Measurements from ENCODE around the gene MFN2.
"Not testable (repeated sequence)": the region's sequence is repeated elsewhere in the genome, so short reads cannot be mapped to it uniquely, and the experiment has no call there.

MFN2 gene

DNA sequence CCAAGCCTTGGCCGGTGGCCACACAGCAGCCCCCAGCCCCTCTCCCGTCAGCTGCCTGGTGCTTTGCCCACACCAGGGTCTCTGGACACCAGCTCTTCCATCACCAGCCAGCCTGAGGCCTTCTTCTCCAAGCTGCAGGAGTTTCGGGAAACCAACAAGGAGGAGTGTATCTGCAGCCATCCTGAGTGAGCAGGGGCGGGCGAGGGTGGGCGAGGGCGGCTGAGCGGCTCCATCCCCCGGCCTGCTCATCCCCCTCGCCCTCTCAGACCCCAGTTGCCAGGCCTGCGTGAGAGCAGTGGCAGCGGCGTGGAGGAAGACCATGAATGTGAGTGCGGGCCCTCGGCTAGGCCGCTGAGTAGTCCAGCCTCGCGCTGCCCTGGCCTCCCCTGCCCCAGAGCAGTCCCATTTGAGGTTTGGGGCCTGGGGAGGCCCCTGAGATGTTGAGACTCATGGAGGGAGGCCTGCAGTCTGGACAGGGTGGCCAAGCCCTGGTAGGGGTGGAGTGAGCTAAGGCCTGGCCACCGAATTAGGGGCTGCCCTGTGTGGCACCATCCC, 48.8 kb downstream of the MFN2 start:
- ChIA-PET CTCF (no interaction called here), POLR2A (interaction anchor here (0.7 kb wide), 1 partner anchor 10 kb away, joined by 3 read pairs; the partner anchor contains the start of gene MIIP)
- TF ChIP-seq SUZ12 (IDR thresholded peaks at IDR 0.05): no peak
- no peak for TF ChIP-seq FOXM1 (IDR thresholded peaks at IDR 0.05; ENCODE audit: borderline replicate concordance)
- no peak for TF ChIP-seq NFRKB (IDR thresholded peaks at IDR 0.05)
- no peak for TF ChIP-seq HDGF (IDR thresholded peaks at IDR 0.05; ENCODE audit: borderline replicate concordance)
- no peak for TF ChIP-seq FOXK2 (IDR thresholded peaks at IDR 0.05)
- no peak for TF ChIP-seq FOXA1 (IDR thresholded peaks at IDR 0.05)
- no peak for TF ChIP-seq BHLHE40 (IDR thresholded peaks at IDR 0.05; ENCODE audit: borderline replicate concordance)
- no peak for TF ChIP-seq SP1 (IDR thresholded peaks at IDR 0.05)
- TF ChIP-seq ARNT (IDR thresholded peaks at IDR 0.05): no peak
- no peak for TF ChIP-seq L3MBTL2 (conservative IDR thresholded peaks at IDR 0.05)
- no peak for TF ChIP-seq ZNF384 (IDR thresholded peaks at IDR 0.05)
- no peak for TF ChIP-seq LEF1 (IDR thresholded peaks at IDR 0.05; ENCODE audit: borderline replicate concordance)
- TF ChIP-seq, protein P1, sequence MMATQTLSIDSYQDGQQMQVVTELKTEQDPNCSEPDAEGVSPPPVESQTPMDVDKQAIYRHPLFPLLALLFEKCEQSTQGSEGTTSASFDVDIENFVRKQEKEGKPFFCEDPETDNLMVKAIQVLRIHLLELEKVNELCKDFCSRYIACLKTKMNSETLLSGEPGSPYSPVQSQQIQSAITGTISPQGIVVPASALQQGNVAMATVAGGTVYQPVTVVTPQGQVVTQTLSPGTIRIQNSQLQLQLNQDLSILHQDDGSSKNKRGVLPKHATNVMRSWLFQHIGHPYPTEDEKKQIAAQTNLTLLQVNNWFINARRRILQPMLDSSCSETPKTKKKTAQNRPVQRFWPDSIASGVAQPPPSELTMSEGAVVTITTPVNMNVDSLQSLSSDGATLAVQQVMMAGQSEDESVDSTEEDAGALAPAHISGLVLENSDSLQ (IDR thresholded peaks at IDR 0.05): no peak
- no peak for TF ChIP-seq ELF4 (IDR thresholded peaks at IDR 0.05)
- no peak for TF ChIP-seq CTBP1 (IDR thresholded peaks at IDR 0.05; ENCODE audit: borderline replicate concordance)
- no peak for TF ChIP-seq TARDBP (IDR thresholded peaks at IDR 0.05)
- no peak for DNase-seq (ENCODE audit: extremely low spot score)

DNA sequence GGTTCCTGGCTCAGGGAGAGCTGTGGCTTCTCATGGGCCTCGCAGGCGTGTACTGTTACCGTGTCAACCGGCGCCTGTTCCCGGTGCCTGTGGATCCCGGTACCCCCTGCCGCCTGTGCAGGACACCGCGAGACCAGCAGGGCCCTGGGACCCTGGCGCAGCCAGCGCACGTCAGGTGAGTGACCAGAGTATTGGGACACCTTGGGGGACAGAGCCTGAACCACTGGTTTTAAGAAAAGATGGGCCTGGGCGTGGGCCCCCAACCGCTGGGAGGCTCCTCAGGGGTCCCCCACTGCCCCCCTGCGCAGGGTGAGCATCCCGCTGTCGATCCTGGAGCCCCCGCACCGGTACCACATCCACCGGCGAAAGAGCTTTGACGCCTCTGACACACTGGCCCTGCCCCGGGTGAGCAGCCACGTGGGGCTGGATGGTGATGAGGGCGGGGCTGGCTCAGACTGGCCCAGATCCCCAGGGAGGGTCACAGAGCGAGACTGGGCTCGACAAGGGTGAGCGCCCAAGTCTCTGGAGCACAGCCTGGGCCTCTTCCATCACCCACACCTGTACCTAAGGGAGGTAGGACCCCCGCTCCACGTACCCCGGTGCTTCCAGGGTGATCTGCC, 49.6 kb downstream of the MFN2 start:
- no peak for TF ChIP-seq FOXA1 (IDR thresholded peaks at IDR 0.05)
- no peak for TF ChIP-seq SUZ12 (IDR thresholded peaks at IDR 0.05)
- no peak for TF ChIP-seq FOXK2 (IDR thresholded peaks at IDR 0.05)
- TF ChIP-seq SP1 (IDR thresholded peaks at IDR 0.05): no peak
- no peak for TF ChIP-seq FOXM1 (IDR thresholded peaks at IDR 0.05; ENCODE audit: borderline replicate concordance)
- TF ChIP-seq L3MBTL2 (conservative IDR thresholded peaks at IDR 0.05): no peak
- TF ChIP-seq ARNT (IDR thresholded peaks at IDR 0.05): no peak
- TF ChIP-seq, protein P1 (IDR thresholded peaks at IDR 0.05): no peak
- TF ChIP-seq TARDBP (IDR thresholded peaks at IDR 0.05): no peak
- no peak for TF ChIP-seq HDGF (IDR thresholded peaks at IDR 0.05; ENCODE audit: borderline replicate concordance)
- TF ChIP-seq CTBP1 (IDR thresholded peaks at IDR 0.05; ENCODE audit: borderline replicate concordance): no peak
- no peak for TF ChIP-seq LEF1 (IDR thresholded peaks at IDR 0.05; ENCODE audit: borderline replicate concordance)
- TF ChIP-seq NFRKB (IDR thresholded peaks at IDR 0.05): no peak
- no peak for TF ChIP-seq ELF4 (IDR thresholded peaks at IDR 0.05)
- no peak for DNase-seq (ENCODE audit: extremely low spot score)
- CTCF ChIA-PET: interaction anchor here (1.0 kb wide), 1 partner anchor 9 kb away, joined by 3 read pairs; no protein-coding TSS in a partner anchor
- POLR2A ChIA-PET: interaction anchor here (0.7 kb wide), 1 partner anchor 11 kb away, joined by 5 read pairs; the partner anchor contains the start of gene MIIP

DNA sequence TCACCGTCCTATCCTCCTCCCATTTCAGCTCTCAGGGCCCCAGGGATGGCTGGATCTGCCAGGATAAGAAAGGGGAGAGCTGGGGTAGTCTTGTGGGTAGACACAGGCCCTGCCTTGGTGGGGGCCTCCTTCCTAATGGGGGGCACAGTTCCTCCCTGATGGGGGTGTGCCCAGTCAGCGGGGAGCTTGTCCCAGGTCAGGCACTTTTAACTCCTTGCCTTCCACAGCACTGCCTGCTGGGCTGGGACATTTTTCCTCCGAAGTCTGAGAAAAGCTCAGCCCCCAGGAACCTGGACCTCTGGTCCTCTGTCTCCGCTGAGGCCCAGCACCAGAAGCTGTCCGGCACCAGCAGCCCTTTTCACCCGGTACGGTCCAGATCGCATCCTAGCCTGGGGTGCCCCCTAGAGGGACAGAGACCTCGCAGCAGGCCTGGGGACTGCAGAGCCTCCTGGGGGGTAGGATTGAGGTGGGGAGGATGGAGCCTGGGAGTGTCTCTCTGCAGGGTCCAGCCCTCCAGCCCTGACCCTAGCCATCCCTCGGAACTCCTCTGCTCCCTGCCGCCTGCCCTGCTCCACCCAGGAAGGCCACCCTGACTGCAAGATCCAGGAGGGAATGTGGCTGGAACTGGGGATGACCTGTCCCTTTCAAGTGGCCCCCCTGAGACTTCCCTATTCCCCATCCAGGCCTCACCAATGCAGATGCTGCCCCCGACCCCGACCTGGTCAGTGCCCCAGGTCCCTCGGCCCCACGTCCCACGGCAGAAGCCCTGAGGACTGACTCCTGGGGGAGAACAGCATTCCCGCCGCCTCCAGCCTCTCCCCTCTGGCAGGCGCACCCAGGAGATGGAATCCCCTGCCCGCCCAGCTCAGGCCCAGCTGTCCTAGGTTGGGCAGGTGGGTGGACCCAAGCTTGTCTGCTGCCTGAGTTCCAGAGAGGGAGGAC, 51.1 kb downstream of the MFN2 start:
- TF ChIP-seq ELF4 (IDR thresholded peaks at IDR 0.05) (no peak), HDGF (IDR thresholded peaks at IDR 0.05; ENCODE audit: borderline replicate concordance) (no peak), NFRKB (IDR thresholded peaks at IDR 0.05) (no peak), FOXK2 (IDR thresholded peaks at IDR 0.05) (no peak), FOXM1 (IDR thresholded peaks at IDR 0.05; ENCODE audit: borderline replicate concordance) (no peak), SP1 (IDR thresholded peaks at IDR 0.05) (no peak), TARDBP (IDR thresholded peaks at IDR 0.05) (no peak), CTBP1 (IDR thresholded peaks at IDR 0.05; ENCODE audit: borderline replicate concordance) (no peak), BHLHE40 (IDR thresholded peaks at IDR 0.05; ENCODE audit: borderline replicate concordance) (no peak), LEF1 (IDR thresholded peaks at IDR 0.05; ENCODE audit: borderline replicate concordance) (no peak), L3MBTL2 (conservative IDR thresholded peaks at IDR 0.05) (no peak), SUZ12 (IDR thresholded peaks at IDR 0.05) (no peak), ARNT (IDR thresholded peaks at IDR 0.05) (no peak), FOXA1 (IDR thresholded peaks at IDR 0.05) (no peak), ZNF384 (IDR thresholded peaks at IDR 0.05) (no peak)
- TF ChIP-seq, protein P1 (IDR thresholded peaks at IDR 0.05): no peak
- CTCF ChIA-PET: interaction anchor here (0.8 to 1.7 kb wide), 6 partner anchors 8 to 196 kb away, joined by 3 to 10 read pairs (median 3); partner anchors contain the start of genes MIIP and NPPA
- POLR2A ChIA-PET: interaction anchor here (0.9 to 2.4 kb wide), 3 partner anchors 12 to 122 kb away, joined by 5 to 10 read pairs (median 5); partner anchors contain the start of gene MIIP
- DNase-seq (ENCODE audit: extremely low spot score): peak; percentile 54

DNA sequence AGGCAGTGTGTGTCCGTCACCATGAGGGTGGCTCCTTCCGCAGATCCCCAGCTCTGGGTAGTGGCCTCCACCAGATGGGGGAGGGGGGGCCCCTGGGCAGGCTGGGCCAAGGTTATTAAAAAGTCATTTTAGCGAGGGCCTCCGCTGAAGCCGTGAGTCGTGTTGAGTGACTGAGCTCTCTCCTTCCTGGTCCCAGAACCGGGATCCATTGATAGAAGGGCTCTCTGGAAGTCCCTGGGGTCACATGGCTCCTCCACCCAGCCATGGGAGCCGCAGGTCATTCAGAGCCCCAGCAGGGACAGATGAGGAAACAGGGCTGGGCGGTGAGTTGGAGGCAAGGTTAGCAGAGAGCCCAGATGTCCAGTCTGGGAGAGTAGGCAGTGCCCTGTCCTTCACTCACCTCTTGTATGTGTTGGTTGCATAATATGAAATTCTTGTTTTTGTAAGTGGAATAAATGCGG, 51.9 kb downstream of the MFN2 start:
- no peak for DNase-seq (ENCODE audit: extremely low spot score)
- TF ChIP-seq HDGF (IDR thresholded peaks at IDR 0.05; ENCODE audit: borderline replicate concordance): no peak
- ChIA-PET CTCF (interaction anchor here (1.7 kb wide), 1 partner anchor 13 kb away, joined by 10 read pairs; the partner anchor contains the start of gene MIIP), POLR2A (interaction anchor here (0.9 to 2.4 kb wide), 3 partner anchors 13 to 124 kb away, joined by 4 to 10 read pairs (median 5); partner anchors contain the start of gene MIIP)

DNA sequence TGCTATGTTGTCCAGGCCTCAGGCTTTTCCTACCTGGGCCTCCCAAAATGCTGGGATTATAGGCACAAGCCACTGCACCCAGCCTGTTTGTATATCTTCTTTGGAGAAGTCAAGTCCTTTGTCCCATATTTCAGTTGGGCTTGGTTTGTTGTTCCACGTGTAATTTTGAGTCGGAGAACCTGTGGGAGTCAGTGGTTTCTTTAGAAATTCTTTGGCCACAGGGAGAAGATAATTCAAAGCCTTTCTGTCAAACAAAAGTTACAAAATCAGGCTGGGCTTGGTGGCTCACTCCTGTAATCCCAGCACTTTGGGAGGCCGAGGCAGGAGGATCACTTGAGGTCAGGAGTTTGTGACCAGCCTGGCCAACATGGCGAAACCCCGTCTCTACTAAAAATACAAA, 53.2 kb downstream of the MFN2 start:
- DNase-seq (ENCODE audit: extremely low spot score); CTCF ChIA-PET: not testable (repeated sequence)
- POLR2A ChIA-PET: interaction anchor here (2.4 kb wide), 1 partner anchor 14 kb away, joined by 10 read pairs; the partner anchor contains the start of gene MIIP
